ENCODE data around the gene TP53I11. TPM values are rescaled to one million over a fixed set of nuclear protein-coding genes. Genes with fewer than 3 reads are reported as not detected.

TP53I11 gene
- total RNA-seq, 1 experiment from 2014 or later = 94.2 TPM

- DNase-seq = no peak
- Histone ChIP-seq H3K27ac (ENCODE audit: insufficient read length, low read depth, low read length) (no peak overlapping the region), H3K4ac (ENCODE audit: low read depth, low read length) (no peak overlapping the region), H4K5ac (ENCODE audit: insufficient read length, low read depth, low read length) (no peak overlapping the region), H3K79me1 (ENCODE audit: insufficient read depth, low read depth, low read length, poor library complexity, severe bottlenecking) (no peaks in the 10 kb centered on the region), H4K20me1 (ENCODE audit: control insufficient read depth, insufficient read depth, insufficient read length) (no peaks in the 10 kb centered on the region), H3K79me2 (ENCODE audit: insufficient read depth, low read length) (no peaks in the 10 kb centered on the region), H4K8ac (replicated peaks; ENCODE audit: insufficient read length, low read depth, low read length) (no peak overlapping the region), H2AFZ (ENCODE audit: low read length) (no peak overlapping the region), H2BK5ac (ENCODE audit: insufficient read length, low read length) (no peak overlapping the region), H3K14ac (ENCODE audit: insufficient read depth, low read length) (no peak overlapping the region), H3K4me2 (ENCODE audit: insufficient read depth, insufficient read length, low read length) (no peak overlapping the region), H2BK12ac (ENCODE audit: insufficient read length, low read depth, low read length) (no peak overlapping the region), H2BK120ac (ENCODE audit: low read depth, low read length, poor library complexity, severe bottlenecking) (no peak overlapping the region), H2BK20ac (ENCODE audit: low read depth, low read length, poor library complexity, severe bottlenecking) (no peak overlapping the region), H3K9me3 (ENCODE audit: control insufficient read depth, low read depth, low read length) (no peaks in the 10 kb centered on the region), H3K56ac (ENCODE audit: insufficient read length, low read depth, low read length) (no peak overlapping the region), H3K23ac (ENCODE audit: insufficient read length, low read depth, low read length) (no peak overlapping the region), H3K18ac (ENCODE audit: insufficient read length, low read depth, low read length) (no peak overlapping the region), H2AK5ac (ENCODE audit: insufficient read length, low read length) (no peak overlapping the region), H3K4me1 (ENCODE audit: insufficient read depth, low read length) (no peaks in the 10 kb centered on the region; the same call in 1 of the 2 replicates), H3K27me3 (ENCODE audit: insufficient read depth, low read length) (no peaks in the 10 kb centered on the region), H3K23me2 (ENCODE audit: insufficient read length, low read depth, low read length, poor library complexity, severe bottlenecking) (no peaks in the 10 kb centered on the region), H2BK15ac (ENCODE audit: low read depth, low read length) (no peak overlapping the region), H3T11ph (ENCODE audit: low read length) (no peak overlapping the region), H3K9ac (ENCODE audit: extremely low read depth, insufficient read length, low read length) (no peak overlapping the region), H4K91ac (ENCODE audit: insufficient read length, low read depth, low read length) (no peak overlapping the region)
- H3K27me3 Mint-ChIP-seq (ENCODE audit: low read depth) = peaks cover 4% of the 10 kb centered on the region
- H3K4me1 Mint-ChIP-seq = peaks cover 30 to 42% of the 10 kb centered on the region in 2 experiments
- no CpG with 5 or more reads among the region's 7 CpGs for WGBS (ENCODE audit: extremely low coverage, insufficient read length, low lambda C conversion rate)
- H3K27ac Mint-ChIP-seq = no peak overlapping the region; a peak in 1 of 7 replicates
- no peaks in the 10 kb centered on the region for H3K9me3 Mint-ChIP-seq
- H3K36me3 Mint-ChIP-seq (ENCODE audit: insufficient read depth in 1 of 3, low read depth in 3 of 3) = no peaks in the 10 kb centered on the region; a peak in 2 of 7 replicates
- TF ChIP-seq CTCF (conservative IDR thresholded peaks at IDR 0.05) = no peak
- no peak overlapping the region for H3K4me3 Mint-ChIP-seq
Measured at GRCh38 chr11:44892843-44893242, 57.8 kb downstream of the TP53I11 start.
